RKO (cell line): ENCODE results near the gene XRCC5.

Experiments used
- DNase-seq: peaks from one replicate; pipeline ENCODE4 v3.0.0-alpha.2; 2016; ENCODE audit warnings: low spot score

The XRCC5 gene

GRCh38 chr2:216159144-216159543 lies 50.0 kb downstream of the XRCC5 start:
- no peak for DNase-seq

- no peak for DNase-seq
Measured at GRCh38 chr2:216159646-216160045, 50.5 kb downstream of the XRCC5 start.

- DNase-seq, result no peak
Measured at GRCh38 chr2:216160786-216161185, 51.6 kb downstream of the XRCC5 start.

- no peak for DNase-seq
Measured at GRCh38 chr2:216161967-216162366, 52.8 kb downstream of the XRCC5 start.

GRCh38 chr2:216163518-216163917 lies 54.4 kb downstream of the XRCC5 start:
- no peak for DNase-seq

- no peak for DNase-seq
Measured at GRCh38 chr2:216164087-216164486, 54.9 kb downstream of the XRCC5 start.

- DNase-seq, result no peak
Measured at GRCh38 chr2:216164576-216164975, 55.4 kb downstream of the XRCC5 start.

- no peak for DNase-seq
Measured at GRCh38 chr2:216165711-216166110, 56.6 kb downstream of the XRCC5 start.

- DNase-seq, result no peak
Measured at GRCh38 chr2:216169087-216169486, 59.9 kb downstream of the XRCC5 start.

GRCh38 chr2:216170076-216170763 lies 61.1 kb downstream of the XRCC5 start:
- no peak for DNase-seq

- DNase-seq, result no peak
Measured at GRCh38 chr2:216171011-216171410, 61.9 kb downstream of the XRCC5 start.

- DNase-seq, result no peak
Measured at GRCh38 chr2:216172493-216172892, 63.3 kb downstream of the XRCC5 start.

GRCh38 chr2:216179015-216179414 lies 69.9 kb downstream of the XRCC5 start:
- DNase-seq, result no peak

GRCh38 chr2:216181351-216181750 lies 72.2 kb downstream of the XRCC5 start:
- no peak for DNase-seq

- no peak for DNase-seq
Measured at GRCh38 chr2:216181953-216182461, 72.9 kb downstream of the XRCC5 start.

- no peak for DNase-seq
Measured at GRCh38 chr2:216183462-216183861, 74.3 kb downstream of the XRCC5 start.

- no peak for DNase-seq
Measured at GRCh38 chr2:216188559-216188850, 79.4 kb downstream of the XRCC5 start.

GRCh38 chr2:216188956-216189355 lies 79.8 kb downstream of the XRCC5 start:
- no peak for DNase-seq

- no peak for DNase-seq
Measured at GRCh38 chr2:216189410-216189809, 80.3 kb downstream of the XRCC5 start.

- no peak for DNase-seq
Measured at GRCh38 chr2:216192181-216192580, 83.0 kb downstream of the XRCC5 start.

GRCh38 chr2:216192931-216193330 lies 83.8 kb downstream of the XRCC5 start:
- no peak for DNase-seq

GRCh38 chr2:216194013-216194412 lies 84.9 kb downstream of the XRCC5 start:
- no peak for DNase-seq

- DNase-seq, result no peak
Measured at GRCh38 chr2:216194561-216194960, 85.4 kb downstream of the XRCC5 start.

GRCh38 chr2:216195565-216196029 lies 86.4 kb downstream of the XRCC5 start:
- peak; percentile 64 for DNase-seq
